ENCODE measurements around the gene APCDD1.

The APCDD1 gene

GRCh38 chr18:10444314-10445006 is 10.0 kb upstream of the APCDD1 start:
- no peak overlapping the region for H3K4me2 ChIP-seq (ENCODE audit: low read length)
- H3K27ac ChIP-seq (ENCODE audit: low read depth, low read length), result no peak overlapping the region
- no peaks in the 10 kb centered on the region for H3F3A ChIP-seq (ENCODE audit: control insufficient read depth, insufficient read depth)

GRCh38 chr18:10449396-10449795 is 5.0 kb upstream of the APCDD1 start:
- Histone ChIP-seq H3K27ac (ENCODE audit: low read depth, low read length) (no peak overlapping the region), H4K20me1 (ENCODE audit: control insufficient read depth, insufficient read depth, low read depth, low read length) (no peaks in the 10 kb centered on the region), H3K9me2 (replicated peaks; ENCODE audit: control insufficient read depth, low read length) (no peaks in the 10 kb centered on the region), H3K4me3 (ENCODE audit: low read length) (no peak overlapping the region), H3K9me3 (ENCODE audit: control insufficient read depth, insufficient read depth, low read length) (no peaks in the 10 kb centered on the region), H3K36me3 (ENCODE audit: control insufficient read depth, low read length) (no peaks in the 10 kb centered on the region), H3K79me2 (ENCODE audit: control insufficient read depth, low read length) (no peaks in the 10 kb centered on the region), H3F3A (ENCODE audit: control insufficient read depth, insufficient read depth) (no peaks in the 10 kb centered on the region), H3K4me1 (ENCODE audit: control insufficient read depth, low read length) (no peaks in the 10 kb centered on the region), H3K4me2 (ENCODE audit: low read length) (no peak overlapping the region), H3K27me3 (ENCODE audit: control insufficient read depth, low read length) (peaks cover 9% of the 10 kb centered on the region; the same call in 1 of the 2 replicates)
- TF ChIP-seq CTCF (IDR thresholded peaks at IDR 0.05; ENCODE audit: low read depth, low read length, poor library complexity, severe bottlenecking), result no peak
- TF ChIP-seq EZH2phosphoT487 (IDR thresholded peaks at IDR 0.05; ENCODE audit: borderline replicate concordance, low read length), result no peak

More at GRCh38 chr18:10444314-10445006, 10.0 kb upstream of the APCDD1 start:
- no peaks in the 10 kb centered on the region for H3K36me3 ChIP-seq (ENCODE audit: control insufficient read depth, low read length)
- peaks cover 5% of the 10 kb centered on the region; the same call in 1 of the 2 replicates for H3K27me3 ChIP-seq (ENCODE audit: control insufficient read depth, low read length)
- H4K20me1 ChIP-seq (ENCODE audit: control insufficient read depth, insufficient read depth, low read depth, low read length), result no peaks in the 10 kb centered on the region
- H3K9me3 ChIP-seq (ENCODE audit: control insufficient read depth, insufficient read depth, low read length), result no peaks in the 10 kb centered on the region
- H3K9me2 ChIP-seq (replicated peaks; ENCODE audit: control insufficient read depth, low read length), result no peaks in the 10 kb centered on the region
- no peak overlapping the region for H3K4me3 ChIP-seq (ENCODE audit: low read length)
- no peaks in the 10 kb centered on the region for H3K4me1 ChIP-seq (ENCODE audit: control insufficient read depth, low read length)
- no peak for TF ChIP-seq CTCF (IDR thresholded peaks at IDR 0.05; ENCODE audit: low read depth, low read length, poor library complexity, severe bottlenecking)
- no peak for TF ChIP-seq EZH2phosphoT487 (IDR thresholded peaks at IDR 0.05; ENCODE audit: borderline replicate concordance, low read length)
- no peaks in the 10 kb centered on the region for H3K79me2 ChIP-seq (ENCODE audit: control insufficient read depth, low read length)

GRCh38 chr18:10450986-10451385 is 3.4 kb upstream of the APCDD1 start:
- Histone ChIP-seq H3K27ac (ENCODE audit: low read depth, low read length) (no peak overlapping the region), H3K9me2 (replicated peaks; ENCODE audit: control insufficient read depth, low read length) (no peaks in the 10 kb centered on the region), H4K20me1 (ENCODE audit: control insufficient read depth, insufficient read depth, low read depth, low read length) (no peaks in the 10 kb centered on the region), H3F3A (ENCODE audit: control insufficient read depth, insufficient read depth) (no peaks in the 10 kb centered on the region), H3K4me3 (ENCODE audit: low read length) (no peak overlapping the region), H3K36me3 (ENCODE audit: control insufficient read depth, low read length) (no peaks in the 10 kb centered on the region), H3K4me2 (ENCODE audit: low read length) (no peak overlapping the region), H3K79me2 (ENCODE audit: control insufficient read depth, low read length) (no peaks in the 10 kb centered on the region), H3K4me1 (ENCODE audit: control insufficient read depth, low read length) (no peaks in the 10 kb centered on the region), H3K9me3 (ENCODE audit: control insufficient read depth, insufficient read depth, low read length) (no peaks in the 10 kb centered on the region), H3K27me3 (ENCODE audit: control insufficient read depth, low read length) (peaks cover 14% of the 10 kb centered on the region)
- TF ChIP-seq CTCF (IDR thresholded peaks at IDR 0.05; ENCODE audit: low read depth, low read length, poor library complexity, severe bottlenecking), result no peak
